GM12891 (cell line): Measurements from ENCODE around the gene HEATR1.

Experiments used
- DNase-seq: peaks from one replicate; pipeline ENCODE4 v3.0.0; 2011; ENCODE audit warnings: low spot score; ENCODE audit not compliant: insufficient read length
- FAIRE-seq: peaks from 2 replicates; lab custom pipeline; 2011; peaks lifted over from hg19 to GRCh38; lab: Jason Lieb, UNC
- PAX5 ChIP-seq: IDR thresholded peaks from 2 replicates; pipeline ENCODE4 v1.6.1; 2011; ENCODE audit warnings: low read length, moderate library complexity, mild to moderate bottlenecking; ENCODE audit not compliant: insufficient read depth, severe bottlenecking
- POLR2A ChIP-seq: IDR thresholded peaks from 2 replicates; pipeline ENCODE4 v1.6.1; 2011; ENCODE audit warnings: low read depth, low read length, control low read depth
- POLR2AphosphoS5 ChIP-seq: IDR thresholded peaks from 2 replicates; pipeline ENCODE4 v1.6.1; 2011; ENCODE audit warnings: low read depth, low read length, control low read depth
- POU2F2 ChIP-seq: IDR thresholded peaks from 2 replicates; pipeline ENCODE4 v1.6.1; 2011; ENCODE audit warnings: low read depth, mild to moderate bottlenecking, control low read depth, low read length, moderate library complexity
- SPI1 ChIP-seq: IDR thresholded peaks from 2 replicates; pipeline ENCODE4 v1.6.1; 2011; ENCODE audit warnings: low read depth, low read length, control low read depth
- TAF1 ChIP-seq: IDR thresholded peaks from 2 replicates; pipeline ENCODE4 v1.6.1; 2011; ENCODE audit warnings: low read depth, low read length, control low read depth

The HEATR1 gene

GRCh38 chr1:236545621-236546169 lies 58.6 kb downstream of the HEATR1 start:
- TF ChIP-seq PAX5 (no peak), POU2F2 (no peak), POLR2AphosphoS5 (no peak), POLR2A (no peak), TAF1 (no peak), SPI1 (no peak)
- FAIRE-seq (no peak), DNase-seq (no peak)

GRCh38 chr1:236543065-236543669 lies 61.1 kb downstream of the HEATR1 start:
- no peak for TF ChIP-seq SPI1
- no peak for TF ChIP-seq PAX5
- no peak for TF ChIP-seq TAF1
- no peak for TF ChIP-seq POLR2AphosphoS5
- no peak for TF ChIP-seq POU2F2
- no peak for TF ChIP-seq POLR2A
- FAIRE-seq (no peak), DNase-seq (no peak)

GRCh38 chr1:236541710-236542109 lies 62.6 kb downstream of the HEATR1 start:
- FAIRE-seq (no peak), DNase-seq (no peak)
- no peak for TF ChIP-seq POLR2AphosphoS5
- TF ChIP-seq POU2F2: no peak
- no peak for TF ChIP-seq SPI1
- no peak for TF ChIP-seq PAX5
- TF ChIP-seq TAF1: no peak
- TF ChIP-seq POLR2A: no peak

- DNase-seq: no peak
- FAIRE-seq: no peak
- TF ChIP-seq POLR2A: no peak
- no peak for TF ChIP-seq SPI1
- TF ChIP-seq PAX5: no peak
- no peak for TF ChIP-seq POU2F2
- no peak for TF ChIP-seq TAF1
- no peak for TF ChIP-seq POLR2AphosphoS5
These were observed 63.4 kb downstream of the HEATR1 start for GRCh38 chr1:236540813-236541465.

- DNase-seq: no peak
- no peak for TF ChIP-seq TAF1
- TF ChIP-seq POLR2AphosphoS5: no peak
- TF ChIP-seq PAX5: no peak
- no peak for TF ChIP-seq POLR2A
- TF ChIP-seq SPI1: no peak
- FAIRE-seq: no peak
These were observed 67.8 kb downstream of the HEATR1 start for GRCh38 chr1:236536540-236536939.

- TF ChIP-seq POU2F2 (no peak), POLR2AphosphoS5 (no peak), TAF1 (no peak), PAX5 (no peak), SPI1 (no peak), POLR2A (no peak)
- DNase-seq (no peak), FAIRE-seq (no peak)
These were observed 68.6 kb downstream of the HEATR1 start for GRCh38 chr1:236535662-236536161.

- no peak for TF ChIP-seq SPI1
- no peak for TF ChIP-seq POU2F2
- no peak for TF ChIP-seq POLR2A
- no peak for TF ChIP-seq PAX5
- TF ChIP-seq TAF1: no peak
- no peak for TF ChIP-seq POLR2AphosphoS5
- FAIRE-seq: no peak
These were observed 69.1 kb downstream of the HEATR1 start for GRCh38 chr1:236535190-236535589.

GRCh38 chr1:236534151-236534651 lies 70.1 kb downstream of the HEATR1 start:
- TF ChIP-seq PAX5 (no peak), SPI1 (no peak), POLR2A (no peak)
- no peak for DNase-seq
- FAIRE-seq: no peak

More at GRCh38 chr1:236535190-236535589, 69.1 kb downstream of the HEATR1 start:
- DNase-seq: no peak

GRCh38 chr1:236532850-236533249 lies 71.5 kb downstream of the HEATR1 start:
- FAIRE-seq: no peak
- TF ChIP-seq TAF1: no peak
- TF ChIP-seq PAX5: no peak
- no peak for TF ChIP-seq POLR2AphosphoS5
- TF ChIP-seq POU2F2: no peak
- no peak for TF ChIP-seq POLR2A
- no peak for TF ChIP-seq SPI1
- DNase-seq: no peak
